ENCODE data around the gene ADAMTS9.

GRCh38 chr3:64549869-64550268 is 137.9 kb downstream of the ADAMTS9 start:
- TF ChIP-seq CTCF (IDR thresholded peaks at IDR 0.05) (no peak), POLR2A (IDR thresholded peaks at IDR 0.05) (no peak)
